H1 (cell line): Measurements from ENCODE around the gene FAM81A. TPM values are rescaled to one million over a fixed set of nuclear protein-coding genes. Genes with fewer than 3 reads are reported as not detected.

ENCODE experiments used
- CTCF ChIA-PET: fragments of 300-600 bp; sonication (Branson Sonifier 250); formaldehyde crosslinking; loops from one replicate; lab custom pipeline; 2021; ENCODE audit not compliant: partially characterized antibody; lab: Charles Lee
- POLR2A ChIA-PET: fragments of 300-600 bp; sonication (Branson Sonifier 250); formaldehyde crosslinking; loops from one replicate; lab custom pipeline; 2021; ENCODE audit warnings: inconsistent platforms; ENCODE audit not compliant: partially characterized antibody; lab: Charles Lee
- DNase-seq, 2 experiments: peaks; one replicate each; pipeline versions ENCODE4 v3.0.0 to v3.0.0-alpha.2; 2010 to 2022; ENCODE audit warnings: low spot score in 2 of 2, low read depth in 1 of 2, mixed read lengths in 1 of 2
- FAIRE-seq: peaks from 2 replicates; lab custom pipeline; 2011; peaks lifted over from hg19 to GRCh38; lab: Jason Lieb, UNC
- H2AFZ ChIP-seq: 2 replicates; pipeline ENCODE4 v1.8.1; 2012; ENCODE audit warnings: low read length, inconsistent platforms
- H2AK5ac ChIP-seq: 2 replicates; pipeline ENCODE4 v1.6.1; 2013; ENCODE audit warnings: low read depth, low read length
- H2BK120ac ChIP-seq: replicated peaks from 2 replicates; pipeline ENCODE3; 2013; ENCODE audit warnings: low read depth, low read length, inconsistent platforms
- H2BK12ac ChIP-seq: 2 replicates; pipeline ENCODE4 v1.6.1; 2013; ENCODE audit warnings: low read depth, low read length
- H2BK15ac ChIP-seq: 2 replicates; pipeline ENCODE4 v1.6.1; 2013; ENCODE audit warnings: low read length
- H2BK20ac ChIP-seq: 2 replicates; pipeline ENCODE4 v1.6.1; 2013; ENCODE audit warnings: low read length
- H2BK5ac ChIP-seq: 2 replicates; pipeline ENCODE4 v1.6.1; 2013; ENCODE audit warnings: low read depth, low read length
- H3K14ac ChIP-seq: 2 replicates; pipeline ENCODE4 v1.6.1; 2013; ENCODE audit warnings: inconsistent platforms; ENCODE audit not compliant: insufficient read length
- H3K18ac ChIP-seq: 2 replicates; pipeline ENCODE4 v1.6.1; 2013; ENCODE audit warnings: low read length; ENCODE audit errors: extremely low read depth
- H3K23ac ChIP-seq: 2 replicates; pipeline ENCODE4 v1.6.1; 2013; ENCODE audit warnings: inconsistent platforms; ENCODE audit not compliant: insufficient read length
- H3K23me2 ChIP-seq: 2 replicates; pipeline ENCODE4 v1.6.1; 2013; ENCODE audit warnings: low read depth, low read length
- H3K27ac ChIP-seq: 2 replicates; pipeline ENCODE4 v1.6.1; 2011; ENCODE audit warnings: low read depth, low read length, inconsistent platforms
- H3K27me3 ChIP-seq, 4 experiments: replicated peaks in 1 of 4; 1 replicate in 1 of 4; 2 replicates in 3 of 4; pipeline versions ENCODE4 v1.6.1 to v1.8.1; 2011 to 2013; ENCODE audit warnings: low read length in 3 of 4, mild to moderate bottlenecking in 3 of 4, inconsistent platforms in 2 of 4, mixed read lengths in 2 of 4, moderate library complexity in 1 of 4; ENCODE audit not compliant: control insufficient read depth in 3 of 4, insufficient read depth in 3 of 4; ENCODE audit errors: extremely low read depth in 1 of 4
- H3K36me3 ChIP-seq, 4 experiments: 2 replicates each; pipeline versions ENCODE4 v1.6.1 to v1.8.1; 2011 to 2013; ENCODE audit warnings: mild to moderate bottlenecking in 4 of 4, low read length in 3 of 4, moderate library complexity in 2 of 4, control low read depth in 1 of 4, inconsistent platforms in 1 of 4; ENCODE audit not compliant: insufficient read depth in 4 of 4, control insufficient read depth in 2 of 4
- H3K4ac ChIP-seq: replicated peaks from 2 replicates; pipeline ENCODE3; 2013; ENCODE audit warnings: low read length, low read depth, mixed read lengths, inconsistent platforms; ENCODE audit not compliant: insufficient read length
- H3K4me1 ChIP-seq, 4 experiments: replicated peaks in 1 of 4; 1 replicate in 1 of 4; 2 replicates in 3 of 4; pipeline versions ENCODE4 v1.6.1 to v1.8.1; 2011 to 2013; ENCODE audit warnings: low read length in 3 of 4, inconsistent platforms in 2 of 4, mixed read lengths in 1 of 4; ENCODE audit not compliant: insufficient read depth in 4 of 4, control insufficient read depth in 3 of 4
- H3K4me2 ChIP-seq, 2 experiments: 2 replicates each; pipeline versions ENCODE4 v1.6.1 to v1.8.1; 2011 to 2013; ENCODE audit warnings: low read depth in 2 of 2, low read length in 2 of 2, control low read depth in 1 of 2, inconsistent platforms in 1 of 2, mild to moderate bottlenecking in 1 of 2; ENCODE audit not compliant: insufficient read depth in 1 of 2
- H3K4me3 ChIP-seq, 4 experiments: fragments of 200-600, 300-600 bp in 1 of 4; sonication (generic), shearing (Covaris generic), sonication (Bioruptor Twin) in 1 of 4; 2 replicates each; pipeline versions ENCODE4 v1.5.1 to v1.8.1; 2011 to 2016; ENCODE audit warnings: low read length in 4 of 4, low read depth in 3 of 4, control low read depth in 2 of 4, inconsistent platforms in 2 of 4, mild to moderate bottlenecking in 2 of 4, mixed read lengths in 1 of 4, moderate library complexity in 1 of 4; ENCODE audit not compliant: insufficient read depth in 2 of 4; ENCODE audit errors: extremely low read depth in 1 of 4
- H3K56ac ChIP-seq: replicated peaks from 2 replicates; pipeline ENCODE3; 2013; ENCODE audit warnings: low read depth, mild to moderate bottlenecking, mixed read lengths, low read length, inconsistent platforms; ENCODE audit not compliant: insufficient read length
- H3K79me1 ChIP-seq: 2 replicates; pipeline ENCODE4 v1.6.1; 2013; ENCODE audit warnings: low read depth, low read length, control low read depth
- H3K79me2 ChIP-seq, 2 experiments: 2 replicates each; pipeline versions ENCODE4 v1.6.1 to v1.8.1; 2012 to 2013; ENCODE audit warnings: low read length in 2 of 2, mild to moderate bottlenecking in 2 of 2, inconsistent platforms in 1 of 2; ENCODE audit not compliant: insufficient read depth in 2 of 2, control insufficient read depth in 1 of 2
- H3K9ac ChIP-seq, 4 experiments: replicated peaks in 1 of 4; 1 replicate in 1 of 4; 2 replicates in 3 of 4; pipeline versions ENCODE4 v1.6.1 to v1.8.1; 2011 to 2013; ENCODE audit warnings: low read depth in 3 of 4, low read length in 3 of 4, control low read depth in 2 of 4, mild to moderate bottlenecking in 2 of 4, moderate library complexity in 2 of 4, inconsistent platforms in 1 of 4; ENCODE audit errors: extremely low read depth in 1 of 4
- H3K9me3 ChIP-seq, 2 experiments: 2 replicates each; pipeline versions ENCODE4 v1.6.1 to v1.8.1; 2012 to 2013; ENCODE audit warnings: mild to moderate bottlenecking in 2 of 2, moderate library complexity in 2 of 2, control low read depth in 1 of 2, inconsistent platforms in 1 of 2, low read depth in 1 of 2, low read length in 1 of 2, mixed read lengths in 1 of 2; ENCODE audit not compliant: insufficient read depth in 2 of 2
- H4K20me1 ChIP-seq, 2 experiments: replicated peaks in 1 of 2; 2 replicates each; pipeline versions ENCODE3 to v1.8.1; 2011 to 2013; ENCODE audit warnings: inconsistent platforms in 2 of 2, low read length in 2 of 2, mild to moderate bottlenecking in 1 of 2; ENCODE audit not compliant: insufficient read depth in 2 of 2, control insufficient read depth in 1 of 2
- H4K5ac ChIP-seq: 2 replicates; pipeline ENCODE4 v1.6.1; 2013; ENCODE audit warnings: low read length, low read depth, mixed read lengths, inconsistent platforms; ENCODE audit not compliant: insufficient read length
- H4K8ac ChIP-seq: 2 replicates; pipeline ENCODE4 v1.8.0; 2013; ENCODE audit warnings: mild to moderate bottlenecking, moderate library complexity, low read length, inconsistent platforms; ENCODE audit not compliant: insufficient read depth; ENCODE audit errors: extremely low read depth
- H4K91ac ChIP-seq: replicated peaks from 2 replicates; pipeline ENCODE3; 2013; ENCODE audit warnings: low read length, mixed read lengths, inconsistent platforms; ENCODE audit not compliant: insufficient read length
- CEBPB ChIP-seq: IDR thresholded peaks from 2 replicates; pipeline ENCODE4 v1.6.1; 2012; ENCODE audit warnings: low read depth, low read length
- CTBP2 ChIP-seq: IDR thresholded peaks from 2 replicates; pipeline ENCODE4 v1.7.0; 2011; ENCODE audit warnings: borderline replicate concordance, mild to moderate bottlenecking, moderate library complexity, mixed read lengths, low read length; ENCODE audit not compliant: insufficient read depth, insufficient read length
- TAF1 ChIP-seq: IDR thresholded peaks from 2 replicates; pipeline ENCODE4 v1.6.1; 2011; ENCODE audit warnings: mild to moderate bottlenecking, low read depth, low read length
- WGBS, 2 experiments: shearing (Covaris generic) in 1 of 2; methylation state at CpG; one replicate each; pipeline versions ENCODE4 v1.1.6 to v1.1.7; 2013 to 2015; ENCODE audit warnings: low lambda C conversion rate in 2 of 2, mixed read lengths in 2 of 2, inconsistent platforms in 1 of 2, low coverage in 1 of 2, missing lambda C conversion rate in 1 of 2; ENCODE audit not compliant: insufficient replicate concordance in 2 of 2, insufficient coverage in 1 of 2, insufficient read length in 1 of 2; ENCODE audit errors: extremely low coverage in 1 of 2, missing lambda C conversion rate in 1 of 2; 5-methylcytosine and 5-hydroxymethylcytosine counted together
- polyA plus RNA-seq, 7 experiments: library from polyadenylated mRNA; depleted of rRNA in 3 of 7; stranded (reverse) in 5 of 7; unstranded in 2 of 7; fragments of >200 nt in 5 of 7; fragments of 200-250 nt in 2 of 7; gene quantifications; 1 replicate in 5 of 7; 2 replicates in 1 of 7; 4 replicates in 1 of 7; pipeline versions ENCODE4 v1.2.1 to v1.2.3, GENCODE V29; 2011 to 2013; ENCODE audit warnings: missing spikeins in 2 of 7, mixed read lengths in 2 of 7
- total RNA-seq: library from RNA; stranded (reverse); fragmentation: NEBNext Ultra II Directional; extraction: Animal tissue kit (Norgen Biotek cat#: 25700); gene quantifications from 2 replicates; pipeline ENCODE4 v1.2.1, GENCODE V29; 2021

Gene FAM81A
- total and polyA plus RNA-seq, 2 of the 8 experiments (the other 6 are each of a cell fraction or from before 2014, with no cell fraction given), result 0.56 to 3.0 TPM

GRCh38 chr15:59401824-59402569 lies 36.0 kb upstream of the FAM81A start:
- H3K4me2 ChIP-seq, result peak overlapping the region in 1 of 2 experiments; percentile 21; a peak in 1 of 4 replicates
- peak overlapping the region in 1 of 4 experiments; percentile 14; a peak in 1 of 8 replicates for H3K4me3 ChIP-seq
- no peak overlapping the region for H3K18ac ChIP-seq
- H4K5ac ChIP-seq, result no peak overlapping the region
- H3K23ac ChIP-seq, result no peak overlapping the region
- H3K9ac ChIP-seq, result no peak overlapping the region
- no peaks in the 10 kb centered on the region for H3K9me3 ChIP-seq
- no peak overlapping the region for H3K56ac ChIP-seq
- 46% methylated on average over 15 of the region's 15 CpGs; no CpG with 5 or more reads in 1 of the 2 experiments for WGBS, 2 experiments
- H2BK20ac ChIP-seq, result no peak overlapping the region
- no peak overlapping the region for H2BK120ac ChIP-seq
- H4K20me1 ChIP-seq, result peaks cover 0 to 2% of the 10 kb centered on the region in 2 experiments
- ChIA-PET POLR2A (interaction anchor here (0.6 to 1.3 kb wide), 2 partner anchors 29 to 137 kb away, joined by 3 to 4 read pairs; partner anchors contain the start of gene MYO1E), CTCF (no interaction called here)
- H3K14ac ChIP-seq, result no peak overlapping the region
- H4K8ac ChIP-seq, result no peak overlapping the region
- no peaks in the 10 kb centered on the region for H3K79me2 ChIP-seq
- DNase-seq (no peak), FAIRE-seq (no peak)
- H3K36me3 ChIP-seq, result no peaks in the 10 kb centered on the region
- H3K79me1 ChIP-seq, result no peaks in the 10 kb centered on the region; the same call in 1 of the 2 replicates
- peaks cover 8 to 18% (median 13%) of the 10 kb centered on the region in 4 experiments; a peak in 5 of 7 replicates for H3K4me1 ChIP-seq
- H3K27me3 ChIP-seq, result peaks cover 0 to 10% (median 3%) of the 10 kb centered on the region in 4 experiments; a peak in 6 of 7 replicates
- H3K4ac ChIP-seq, result no peak overlapping the region
- no peak overlapping the region for H4K91ac ChIP-seq
- no peak overlapping the region for H2AFZ ChIP-seq
- TF ChIP-seq CEBPB (no peak), CTBP2 (no peak), TAF1 (no peak)
- H2BK5ac ChIP-seq, result no peak overlapping the region
- no peak overlapping the region for H2BK12ac ChIP-seq
- H3K23me2 ChIP-seq, result no peaks in the 10 kb centered on the region
- no peak overlapping the region for H2AK5ac ChIP-seq
- H2BK15ac ChIP-seq, result no peak overlapping the region
- H3K27ac ChIP-seq, result no peak overlapping the region
